Activated CD8-positive, alpha-beta T cell treated with anti-CD3 and anti-CD28 coated beads for 36 hours (primary cell): ENCODE results near the gene ATF1. TPM values are rescaled to one million over a fixed set of nuclear protein-coding genes. Genes with fewer than 3 reads are reported as not detected.

Source experiments
- ATAC-seq: fragments of 200-7000 bp; cut with Tn5 transposase; one replicate; pipeline ENCODE4 v1.10.0; 2021; ENCODE audit warnings: mild to moderate bottlenecking, moderate library complexity
- CTCF ChIA-PET: fragments of 350-600 bp; sonication (Branson Sonifier 250); formaldehyde crosslinking; loops from one replicate; lab custom pipeline; 2021; ENCODE audit warnings: antibody characterized with exemption; lab: Charles Lee
- POLR2A ChIA-PET: fragments of 350-600 bp; sonication (Branson Sonifier 250); formaldehyde crosslinking; loops from one replicate; lab custom pipeline; 2021; ENCODE audit warnings: antibody characterized with exemption; lab: Charles Lee
- DNase-seq: peaks from one replicate; pipeline ENCODE4 v3.0.0-alpha.2; 2020
- H3K27ac Mint-ChIP-seq: one replicate; pipeline ENCODE4 v1.8.0; 2021; ENCODE audit warnings: mild to moderate bottlenecking, mixed read lengths
- H3K27me3 Mint-ChIP-seq: one replicate; pipeline ENCODE4 v1.8.0; 2021; ENCODE audit warnings: mixed read lengths
- H3K36me3 Mint-ChIP-seq: one replicate; pipeline ENCODE4 v1.8.0; 2021; ENCODE audit warnings: low read depth, mixed read lengths
- H3K4me1 Mint-ChIP-seq: one replicate; pipeline ENCODE4 v1.8.0; 2021; ENCODE audit warnings: low read depth, mixed read lengths
- H3K4me3 Mint-ChIP-seq: one replicate; pipeline ENCODE4 v1.8.0; 2021; ENCODE audit warnings: mild to moderate bottlenecking, moderate library complexity, mixed read lengths
- H3K9me3 Mint-ChIP-seq: one replicate; pipeline ENCODE4 v1.8.0; 2021; ENCODE audit warnings: mixed read lengths
- CTCF ChIP-seq: fragments of 200-600 bp; IDR thresholded peaks from one replicate; pipeline ENCODE4 v1.8.0; 2022; ENCODE audit warnings: antibody characterized with exemption, mild to moderate bottlenecking
- intact Hi-C: fragments of 100-400 bp; cut with micrococcal nuclease; formaldehyde crosslinking; loops from one replicate; pipeline ENCODE4 v1.10.0; 2022
- total RNA-seq, 2 experiments: library from RNA; stranded (reverse); gene quantifications; one replicate each; pipeline ENCODE4 v1.2.3, GENCODE V29; 2021

The ATF1 gene
- total RNA-seq, 2 experiments from 2014 or later, result 46.6 to 49.8 TPM

GRCh38 chr12:50786498-50787231 lies 22.8 kb downstream of the ATF1 start:
- TF ChIP-seq CTCF, result no peak
- ChIA-PET POLR2A (interaction anchor here (0.6 to 1.4 kb wide), 4 partner anchors 8 to 120 kb away, joined by 3 read pairs; no protein-coding TSS in a partner anchor), CTCF (interaction anchor here (2.2 kb wide), 1 partner anchor 22 kb away, joined by 7 read pairs; no protein-coding TSS in a partner anchor)
- Mint-ChIP-seq H3K9me3 (no peaks in the 10 kb centered on the region), H3K27me3 (no peaks in the 10 kb centered on the region), H3K27ac (no peak overlapping the region), H3K36me3 (peaks cover 41% of the 10 kb centered on the region), H3K4me3 (no peak overlapping the region), H3K4me1 (peaks cover 24% of the 10 kb centered on the region)
- intact Hi-C loops, result no loop called here
- ATAC-seq (no peak), DNase-seq (no peak)

GRCh38 chr12:50787618-50788017 lies 23.7 kb downstream of the ATF1 start:
- Mint-ChIP-seq H3K27me3 (no peaks in the 10 kb centered on the region), H3K36me3 (peaks cover 38% of the 10 kb centered on the region), H3K4me3 (no peak overlapping the region), H3K4me1 (peaks cover 27% of the 10 kb centered on the region), H3K9me3 (no peaks in the 10 kb centered on the region), H3K27ac (no peak overlapping the region)
- TF ChIP-seq CTCF, result no peak
- DNase-seq, result no peak
- ATAC-seq, result no peak
- CTCF ChIA-PET, result interaction anchor here (1.2 to 2.2 kb wide), 2 partner anchors 23 to 554 kb away, joined by 3 to 7 read pairs; no protein-coding TSS in a partner anchor
- intact Hi-C loops, result no loop called here
- POLR2A ChIA-PET, result interaction anchor here (1.4 kb wide), 1 partner anchor 9 kb away, joined by 3 read pairs; no protein-coding TSS in a partner anchor

- no peaks in the 10 kb centered on the region for H3K27me3 Mint-ChIP-seq
- intact Hi-C loops, result no loop called here
- ChIA-PET POLR2A (no interaction called here), CTCF (no interaction called here)
- no peak overlapping the region for H3K27ac Mint-ChIP-seq
- TF ChIP-seq CTCF, result no peak
- peaks cover 36% of the 10 kb centered on the region for H3K36me3 Mint-ChIP-seq
- no peaks in the 10 kb centered on the region for H3K9me3 Mint-ChIP-seq
- ATAC-seq (no peak), DNase-seq (no peak)
- H3K4me3 Mint-ChIP-seq, result no peak overlapping the region
- H3K4me1 Mint-ChIP-seq, result peaks cover 27% of the 10 kb centered on the region
These were observed 24.7 kb downstream of the ATF1 start for GRCh38 chr12:50788561-50788960.

DNA sequence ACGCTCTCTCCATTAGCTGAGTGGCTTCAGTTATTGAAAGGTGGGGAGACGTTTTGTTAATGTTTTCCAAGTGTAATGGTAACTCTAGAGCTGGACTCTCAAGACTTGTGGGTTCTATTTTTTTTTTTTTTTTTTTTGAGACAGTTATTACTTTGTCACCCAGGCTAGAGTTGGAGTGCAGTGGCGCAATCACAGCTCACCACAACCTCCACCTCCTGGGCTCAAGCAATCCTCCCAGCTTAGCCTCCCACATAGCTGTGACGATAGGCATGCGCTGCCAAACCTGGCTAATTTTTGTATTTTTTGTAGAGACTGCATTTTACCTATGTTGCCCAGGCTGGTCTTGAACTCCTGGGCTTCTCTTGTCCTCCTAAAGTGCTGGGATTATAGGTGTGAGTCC lies 26.2 kb downstream of the ATF1 start:
- no peak overlapping the region for H3K4me3 Mint-ChIP-seq
- ChIA-PET POLR2A (no interaction called here), CTCF (no interaction called here)
- H3K9me3 Mint-ChIP-seq, result no peaks in the 10 kb centered on the region
- no peak overlapping the region for H3K27ac Mint-ChIP-seq
- no peak for TF ChIP-seq CTCF
- intact Hi-C loops, result no loop called here
- ATAC-seq (no peak), DNase-seq (no peak)
- no peaks in the 10 kb centered on the region for H3K27me3 Mint-ChIP-seq
- peaks cover 19% of the 10 kb centered on the region for H3K4me1 Mint-ChIP-seq
- peaks cover 31% of the 10 kb centered on the region for H3K36me3 Mint-ChIP-seq

DNA sequence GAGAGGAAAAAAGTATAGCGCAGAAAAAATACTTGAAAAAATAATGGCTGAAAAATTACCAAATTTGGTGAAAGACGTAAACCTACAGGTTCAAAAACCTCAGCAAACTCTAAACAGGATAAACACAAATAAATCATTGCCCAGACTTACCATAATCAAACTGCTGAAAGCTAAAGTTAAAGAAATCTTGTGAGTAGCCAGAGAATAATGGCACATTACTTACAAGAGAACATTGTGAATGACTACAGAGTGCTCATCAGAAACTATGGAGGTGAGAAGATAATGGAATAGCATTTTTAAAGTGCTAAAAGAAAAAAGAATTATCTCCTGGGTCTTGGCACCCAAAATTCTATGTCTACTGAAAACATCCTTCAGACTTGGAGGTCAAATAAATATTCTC lies 36.0 kb downstream of the ATF1 start:
- Mint-ChIP-seq H3K36me3 (peaks cover 55% of the 10 kb centered on the region), H3K4me1 (no peaks in the 10 kb centered on the region), H3K27ac (no peak overlapping the region), H3K9me3 (peaks cover 14% of the 10 kb centered on the region), H3K4me3 (no peak overlapping the region), H3K27me3 (no peaks in the 10 kb centered on the region)
- intact Hi-C loops, result no loop called here
- no peak for ATAC-seq
- DNase-seq, result no peak
- TF ChIP-seq CTCF, result no peak
- POLR2A ChIA-PET, result interaction anchor here (1.4 kb wide), 1 partner anchor 22 kb away, joined by 3 read pairs; no protein-coding TSS in a partner anchor
- CTCF ChIA-PET, result no interaction called here
